ENCODE results near the gene C19orf53. TPM values are rescaled to one million over a fixed set of nuclear protein-coding genes. Genes with fewer than 3 reads are reported as not detected.

The C19orf53 gene
- total and polyA plus RNA-seq, 10 of the 15 experiments (the other 5 are each of a cell fraction or from before 2014, with no cell fraction given), result 109 to 449 (median 218) TPM

GRCh38 chr19:13744174-13744573 lies 30.1 kb upstream of the C19orf53 start:
- ChIA-PET SMC1A (ENCODE audit: uncharacterized antibody, unreplicated experiment) (interaction anchor here (0.8 to 1.6 kb wide), 2 partner anchors 13 to 53 kb away, joined by 3 read pairs; no protein-coding TSS in a partner anchor), POLR2A (no interaction called here), CTCF (no interaction called here), RAD21 (ENCODE audit: unreplicated experiment) (no interaction called here)
- Histone ChIP-seq H3K27ac (ENCODE audit: control insufficient read depth, insufficient read depth) (no peak overlapping the region), H3K4me3 (no peak overlapping the region), H3K9me3 (replicated peaks; ENCODE audit: control insufficient read depth, insufficient read depth, low read length) (no peaks in the 10 kb centered on the region; the same call in 2 of the 3 replicates), H3K79me2 (ENCODE audit: control insufficient read depth, insufficient read depth, low read length) (peaks cover 10% of the 10 kb centered on the region), H3K27me3 (replicated peaks in 1 of 2; ENCODE audit: control insufficient read depth in 2 of 2, insufficient read depth in 2 of 2, low read length in 1 of 2) (no peaks in the 10 kb centered on the region), H3K9ac (ENCODE audit: control insufficient read depth, insufficient read depth, low read length) (no peak overlapping the region), H4K20me1 (ENCODE audit: control insufficient read depth, insufficient read depth) (no peaks in the 10 kb centered on the region), H2AFZ (ENCODE audit: control insufficient read depth, low read depth, low read length) (no peak overlapping the region), H3K4me2 (ENCODE audit: control insufficient read depth, insufficient read depth) (no peak overlapping the region), H3K36me3 (ENCODE audit: control insufficient read depth in 2 of 2, insufficient read depth in 2 of 2, low read length in 1 of 2) (no peaks in the 10 kb centered on the region), H3K4me1 (ENCODE audit: control insufficient read depth, insufficient read depth, low read length) (peaks cover 5% of the 10 kb centered on the region; the same call in 1 of the 2 replicates)
- no peak for FAIRE-seq
- TF ChIP-seq NR2F1 (conservative IDR thresholded peaks at IDR 0.05), result no peak
- no peak for TF ChIP-seq RFX5 (IDR thresholded peaks at IDR 0.05; ENCODE audit: low read depth, low read length)
- TF ChIP-seq TARDBP (IDR thresholded peaks at IDR 0.05; ENCODE audit: borderline replicate concordance), result no peak
- TF ChIP-seq IKZF1 (conservative IDR thresholded peaks at IDR 0.05), result no peak
- TF ChIP-seq, protein P1, sequence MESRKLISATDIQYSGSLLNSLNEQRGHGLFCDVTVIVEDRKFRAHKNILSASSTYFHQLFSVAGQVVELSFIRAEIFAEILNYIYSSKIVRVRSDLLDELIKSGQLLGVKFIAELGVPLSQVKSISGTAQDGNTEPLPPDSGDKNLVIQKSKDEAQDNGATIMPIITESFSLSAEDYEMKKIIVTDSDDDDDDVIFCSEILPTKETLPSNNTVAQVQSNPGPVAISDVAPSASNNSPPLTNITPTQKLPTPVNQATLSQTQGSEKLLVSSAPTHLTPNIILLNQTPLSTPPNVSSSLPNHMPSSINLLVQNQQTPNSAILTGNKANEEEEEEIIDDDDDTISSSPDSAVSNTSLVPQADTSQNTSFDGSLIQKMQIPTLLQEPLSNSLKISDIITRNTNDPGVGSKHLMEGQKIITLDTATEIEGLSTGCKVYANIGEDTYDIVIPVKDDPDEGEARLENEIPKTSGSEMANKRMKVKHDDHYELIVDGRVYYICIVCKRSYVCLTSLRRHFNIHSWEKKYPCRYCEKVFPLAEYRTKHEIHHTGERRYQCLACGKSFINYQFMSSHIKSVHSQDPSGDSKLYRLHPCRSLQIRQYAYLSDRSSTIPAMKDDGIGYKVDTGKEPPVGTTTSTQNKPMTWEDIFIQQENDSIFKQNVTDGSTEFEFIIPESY (IDR thresholded peaks at IDR 0.05), result no peak
- TF ChIP-seq POLR2AphosphoS5 (IDR thresholded peaks at IDR 0.05; ENCODE audit: low read length), result no peak
- no peak for TF ChIP-seq SIN3A (IDR thresholded peaks at IDR 0.05; ENCODE audit: low read depth, low read length)
- TF ChIP-seq EGR1 (IDR thresholded peaks at IDR 0.05; ENCODE audit: borderline replicate concordance in 1 of 2, low read depth in 2 of 2, low read length in 2 of 2), result no peak
- no peak for TF ChIP-seq CBFB (IDR thresholded peaks at IDR 0.05; ENCODE audit: low read depth)
- TF ChIP-seq WRNIP1 (IDR thresholded peaks at IDR 0.05; ENCODE audit: borderline replicate concordance, low read depth, low read length), result no peak
- in situ Hi-C loops (cut with MboI) (no loop called here), intact Hi-C loops (cut with micrococcal nuclease; ENCODE audit: unreplicated experiment) (no loop called here)
- BruUV-seq (replicated peaks), result no TSS peak
- DNase-seq (ENCODE audit: low read depth, low spot score), result no peak
- ATAC-seq, result no peak

Data from GM12878 (cell line).